Endothelial cell of umbilical vein (primary cell): ENCODE data around the gene C6orf89. TPM values are rescaled to one million over a fixed set of nuclear protein-coding genes. Genes with fewer than 3 reads are reported as not detected.

Source experiments
- BruUV-seq: library from RNA; stranded (reverse); fragments of 400-500 nt; replicated peaks from 2 replicates; lab custom pipeline; 2021; lab: Mats Ljungman, UMichigan
- CTCF ChIA-PET: fragments of 300-600, 350-600 bp; sonication (Branson Sonifier 250); formaldehyde crosslinking; loops from one replicate; lab custom pipeline; 2021; ENCODE audit warnings: antibody characterized with exemption, inconsistent platforms; lab: Charles Lee
- POLR2A ChIA-PET: fragments of 300-600, 350-600 bp; sonication (Branson Sonifier 250); formaldehyde crosslinking; loops from one replicate; lab custom pipeline; 2021; ENCODE audit warnings: antibody characterized with exemption, inconsistent platforms; lab: Charles Lee
- DNase-seq: peaks from one replicate; pipeline ENCODE4 v3.0.0-alpha.2; 2011; ENCODE audit warnings: low read depth, low spot score
- FAIRE-seq: peaks from 2 replicates; lab custom pipeline; 2011; peaks lifted over from hg19 to GRCh38; lab: Jason Lieb, UNC
- H2AFZ ChIP-seq: 2 replicates; pipeline ENCODE4 v1.6.0; 2012; ENCODE audit warnings: low read depth, low read length, control low read depth, inconsistent platforms
- H3K27ac ChIP-seq: 2 replicates; pipeline ENCODE4 v1.5.1; 2011; ENCODE audit warnings: low read depth, mild to moderate bottlenecking, control low read depth, low read length, moderate library complexity; ENCODE audit not compliant: insufficient read depth
- H3K27me3 ChIP-seq, 2 experiments: 2 replicates each; pipeline versions ENCODE4 v1.6.0 to v1.6.1; 2011; ENCODE audit warnings: low read length in 2 of 2, mixed read lengths in 1 of 2; ENCODE audit not compliant: control insufficient read depth in 2 of 2, insufficient read depth in 2 of 2
- H3K36me3 ChIP-seq, 2 experiments: 2 replicates in 1 of 2; 3 replicates in 1 of 2; pipeline ENCODE4 v1.5.1; 2011; ENCODE audit warnings: low read length in 2 of 2, mild to moderate bottlenecking in 1 of 2, moderate library complexity in 1 of 2; ENCODE audit not compliant: control insufficient read depth in 2 of 2, insufficient read depth in 2 of 2; ENCODE audit errors: extremely low read depth in 1 of 2
- H3K4me1 ChIP-seq: 3 replicates; pipeline ENCODE4 v1.5.1; 2011; ENCODE audit warnings: mild to moderate bottlenecking, low read length; ENCODE audit not compliant: control insufficient read depth, insufficient read depth; ENCODE audit errors: extremely low read depth
- H3K4me2 ChIP-seq: 2 replicates; pipeline ENCODE4 v1.6.1; 2011; ENCODE audit warnings: low read length, control low read depth, mixed read lengths; ENCODE audit not compliant: insufficient read depth
- H3K4me3 ChIP-seq, 3 experiments: fragments of 200-600 bp in 1 of 3; sonication (generic), shearing (Covaris generic) in 1 of 3; replicated peaks in 1 of 3; 2 replicates each; pipeline ENCODE4 v1.5.1; 2011 to 2016; ENCODE audit warnings: control low read depth in 3 of 3, low read length in 3 of 3, mild to moderate bottlenecking in 2 of 3, inconsistent platforms in 1 of 3, low read depth in 1 of 3, moderate library complexity in 1 of 3; ENCODE audit not compliant: insufficient read depth in 1 of 3
- H3K79me2 ChIP-seq: 2 replicates; pipeline ENCODE4 v1.6.0; 2012; ENCODE audit warnings: low read length, inconsistent platforms; ENCODE audit not compliant: control insufficient read depth, insufficient read depth
- H3K9ac ChIP-seq: replicated peaks from 2 replicates; pipeline ENCODE3; 2011; ENCODE audit warnings: low read length, control low read depth; ENCODE audit not compliant: insufficient read depth; ENCODE audit errors: extremely low read depth
- H3K9me1 ChIP-seq: replicated peaks from 3 replicates; pipeline ENCODE4 v1.6.0; 2011; ENCODE audit warnings: mild to moderate bottlenecking, low read length; ENCODE audit not compliant: control insufficient read depth, insufficient read depth; ENCODE audit errors: extremely low read depth
- H3K9me3 ChIP-seq: replicated peaks from 2 replicates; pipeline ENCODE4 v1.5.1; 2012; ENCODE audit warnings: low read length, inconsistent platforms; ENCODE audit not compliant: control insufficient read depth, insufficient read depth
- H4K20me1 ChIP-seq: replicated peaks from 2 replicates; pipeline ENCODE3; 2011; ENCODE audit warnings: mild to moderate bottlenecking, low read length; ENCODE audit not compliant: control insufficient read depth, insufficient read depth; ENCODE audit errors: extremely low read depth
- CTCF ChIP-seq, 2 donors: IDR thresholded peaks; 1 replicate in 1 of 2; 2 replicates in 1 of 2; pipeline ENCODE4 v1.5.1; 2011; ENCODE audit warnings: low read length in 2 of 2, mild to moderate bottlenecking in 2 of 2, moderate library complexity in 2 of 2, control low read depth in 1 of 2, inconsistent platforms in 1 of 2, low read depth in 1 of 2; ENCODE audit not compliant: insufficient read depth in 1 of 2; ENCODE audit errors: extremely low read depth in 1 of 2
- EZH2 ChIP-seq: IDR thresholded peaks from 2 replicates; pipeline ENCODE4 v1.6.1; 2012; ENCODE audit warnings: borderline replicate concordance, low read depth, mild to moderate bottlenecking, moderate library complexity, low read length, inconsistent platforms; ENCODE audit not compliant: severe bottlenecking
- FOS ChIP-seq: IDR thresholded peaks from 2 replicates; pipeline ENCODE4 v1.6.1; 2011; ENCODE audit warnings: mild to moderate bottlenecking, low read length, moderate library complexity, borderline replicate concordance; ENCODE audit not compliant: insufficient read depth
- MAX ChIP-seq: IDR thresholded peaks from 2 replicates; pipeline ENCODE4 v1.6.1; 2011; ENCODE audit not compliant: insufficient read depth, insufficient read length
- dilution Hi-C: fragments of 300-500 bp; cut with MboI; formaldehyde crosslinking; loops from one replicate; pipeline ENCODE4 v1.15.0; 2019; ENCODE audit warnings: low sequenced_read_pairs; ENCODE audit not compliant: extremely low pct_ligation_motif_present
- intact Hi-C: fragments of 100-400 bp; cut with micrococcal nuclease; formaldehyde crosslinking; loops from one replicate; pipeline ENCODE4 v1.10.0; 2022
- polyA plus RNA-seq, 4 experiments: library from polyadenylated mRNA; depleted of rRNA in 3 of 4; stranded (reverse) in 3 of 4; unstranded in 1 of 4; fragments of >200 nt; gene quantifications; 2 replicates each; pipeline versions ENCODE4 v1.2.1 to v1.2.3, GENCODE V29; 2011 to 2012; ENCODE audit warnings: missing spikeins in 1 of 4
- total RNA-seq: library from RNA; stranded (reverse); gene quantifications from 2 replicates; pipeline ENCODE4 v1.2.3, GENCODE V29; 2021

Gene C6orf89
- total and polyA plus RNA-seq, 2 donors (not counting 3 experiments of a cell fraction or from before 2014, with no cell fraction given) = 18.2 to 34.0 TPM

GRCh38 chr6:36853325-36853724, 32.4 kb upstream of the C6orf89 start:
- dilution Hi-C loops (loop anchor here (5.0 kb wide), 1 partner anchor 41 kb away; no protein-coding TSS in a partner anchor), intact Hi-C loops (loop anchor here (10.0 kb wide), 1 partner anchor 229 kb away; no protein-coding TSS in a partner anchor)
- Histone ChIP-seq H4K20me1 (no peaks in the 10 kb centered on the region), H3K4me3 (no peak overlapping the region), H3K9me3 (no peaks in the 10 kb centered on the region), H3K79me2 (no peaks in the 10 kb centered on the region), H3K27ac (peak overlapping the region; percentile 84), H3K4me1 (peaks cover 28% of the 10 kb centered on the region), H3K9me1 (no peaks in the 10 kb centered on the region), H3K27me3 (no peaks in the 10 kb centered on the region), H2AFZ (peak overlapping the region; percentile 28), H3K4me2 (peak overlapping the region; percentile 13), H3K36me3 (peaks cover 2 to 11% of the 10 kb centered on the region in 2 experiments), H3K9ac (peak overlapping the region; percentile 27)
- ChIA-PET CTCF (interaction anchor here (0.9 to 8.7 kb wide), 18 partner anchors 10 to 357 kb away, joined by 3 to 552 read pairs (median 16); partner anchors contain the start of genes C6orf89 and PPIL1), POLR2A (interaction anchor here (0.5 kb wide), 1 partner anchor 25 kb away, joined by 4 read pairs; no protein-coding TSS in a partner anchor)
- BruUV-seq = no TSS peak
- peak; percentile 78 for FAIRE-seq
- peak; percentile 42 for DNase-seq
- TF ChIP-seq CTCF (IDR thresholded peaks at IDR 0.05; ENCODE audit: extremely low read depth in 1 of 2, insufficient read depth in 1 of 2, low read depth in 1 of 2, low read length in 2 of 2) = no peak
- peak; percentile 83 for TF ChIP-seq MAX
- no peak for TF ChIP-seq FOS
- no peak for TF ChIP-seq EZH2

- Histone ChIP-seq H3K9me1 (no peaks in the 10 kb centered on the region), H2AFZ (no peak overlapping the region), H3K27ac (no peak overlapping the region), H4K20me1 (no peaks in the 10 kb centered on the region), H3K36me3 (peaks cover 2 to 11% of the 10 kb centered on the region in 2 experiments), H3K9me3 (no peaks in the 10 kb centered on the region), H3K9ac (no peak overlapping the region), H3K4me3 (no peak overlapping the region), H3K4me2 (no peak overlapping the region), H3K27me3 (no peaks in the 10 kb centered on the region), H3K79me2 (peaks cover 3% of the 10 kb centered on the region), H3K4me1 (peaks cover 15% of the 10 kb centered on the region)
- CTCF ChIA-PET = no interaction called here
- intact Hi-C loops (loop anchor here (10.0 kb wide), 1 partner anchor 231 kb away; no protein-coding TSS in a partner anchor), dilution Hi-C loops (no loop called here)
- BruUV-seq = no TSS peak
- POLR2A ChIA-PET = no interaction called here
- FAIRE-seq (no peak), DNase-seq (no peak)
- TF ChIP-seq EZH2 (no peak), MAX (no peak)
Measured at GRCh38 chr6:36855750-36856149, 30.0 kb upstream of the C6orf89 start.
